ENCODE measurements around the gene PTH2R. TPM values are rescaled to one million over a fixed set of nuclear protein-coding genes. Genes with fewer than 3 reads are reported as not detected.
A peak's percentile ranks its signal among the peaks of the same experiment; 100 is the strongest.
"Not testable (repeated sequence)": the region's sequence is repeated elsewhere in the genome, so short reads cannot be mapped to it uniquely, and the experiment has no call there.

Gene PTH2R
- polyA plus RNA-seq, 2 donors, result not detected

GRCh38 chr2:208389940-208390339 is 16.7 kb upstream of the PTH2R start:
- WGBS, 2 donors, result 82 to 87% methylated on average over 3 of the region's 3 CpGs
- Histone ChIP-seq H3K9me3 (ENCODE audit: control insufficient read depth in 2 of 2, insufficient read depth in 1 of 2, low read depth in 1 of 2, low read length in 1 of 2) (no peaks in the 10 kb centered on the region), H3K36me3 (ENCODE audit: control insufficient read depth in 2 of 2, insufficient read depth in 2 of 2, low read length in 1 of 2) (no peaks in the 10 kb centered on the region), H3K4me1 (ENCODE audit: control insufficient read depth in 2 of 2, insufficient read depth in 2 of 2, low read length in 1 of 2) (no peaks in the 10 kb centered on the region), H3K27me3 (ENCODE audit: control insufficient read depth in 1 of 2, insufficient read depth in 2 of 2, low read length in 2 of 2) (no peaks in the 10 kb centered on the region), H3K27ac (ENCODE audit: low read depth in 2 of 2, low read length in 1 of 2) (no peak overlapping the region), H3K4me3 (ENCODE audit: low read depth in 1 of 2, low read length in 2 of 2) (no peak overlapping the region)

- no peaks in the 10 kb centered on the region for H3K9me3 ChIP-seq (ENCODE audit: control insufficient read depth in 2 of 2, insufficient read depth in 1 of 2, low read depth in 1 of 2, low read length in 1 of 2)
- WGBS, 2 donors, result 81 to 84% methylated on average over 3 of the region's 3 CpGs
- no peak overlapping the region for H3K27ac ChIP-seq (ENCODE audit: low read depth in 2 of 2, low read length in 1 of 2)
Measured at GRCh38 chr2:208392300-208392699, 14.3 kb upstream of the PTH2R start.

GRCh38 chr2:208396796-208397195 is 9.8 kb upstream of the PTH2R start:
- not testable (repeated sequence) for H3K4me1 ChIP-seq (ENCODE audit: control insufficient read depth in 2 of 2, insufficient read depth in 2 of 2, low read length in 1 of 2); H3K9me3 ChIP-seq (ENCODE audit: control insufficient read depth in 2 of 2, insufficient read depth in 1 of 2, low read depth in 1 of 2, low read length in 1 of 2); H3K4me3 ChIP-seq (ENCODE audit: low read depth in 1 of 2, low read length in 2 of 2); H3K36me3 ChIP-seq (ENCODE audit: control insufficient read depth in 2 of 2, insufficient read depth in 2 of 2, low read length in 1 of 2); H3K27ac ChIP-seq (ENCODE audit: low read depth in 2 of 2, low read length in 1 of 2); H3K27me3 ChIP-seq (ENCODE audit: control insufficient read depth in 1 of 2, insufficient read depth in 2 of 2, low read length in 2 of 2)
- 93 to 94% methylated on average over 4 of the region's 4 CpGs for WGBS, 2 donors

More at GRCh38 chr2:208392300-208392699, 14.3 kb upstream of the PTH2R start:
- no peaks in the 10 kb centered on the region for H3K4me1 ChIP-seq (ENCODE audit: control insufficient read depth in 2 of 2, insufficient read depth in 2 of 2, low read length in 1 of 2)
- no peaks in the 10 kb centered on the region for H3K27me3 ChIP-seq (ENCODE audit: control insufficient read depth in 1 of 2, insufficient read depth in 2 of 2, low read length in 2 of 2)
- no peak overlapping the region for H3K4me3 ChIP-seq (ENCODE audit: low read depth in 1 of 2, low read length in 2 of 2)
- H3K36me3 ChIP-seq (ENCODE audit: control insufficient read depth in 2 of 2, insufficient read depth in 2 of 2, low read length in 1 of 2), result no peaks in the 10 kb centered on the region

GRCh38 chr2:208399201-208399600 is 7.4 kb upstream of the PTH2R start:
- H3K4me1 ChIP-seq (ENCODE audit: control insufficient read depth in 2 of 2, insufficient read depth in 2 of 2, low read length in 1 of 2), result no peaks in the 10 kb centered on the region
- peaks cover 0 to 3% of the 10 kb centered on the region in 2 donors for H3K27me3 ChIP-seq (ENCODE audit: control insufficient read depth in 1 of 2, insufficient read depth in 2 of 2, low read length in 2 of 2)
- WGBS, 2 donors, result 38 to 41% methylated on average over 1 of the region's 1 CpG
- no peak overlapping the region for H3K27ac ChIP-seq (ENCODE audit: low read depth in 2 of 2, low read length in 1 of 2)
- no peaks in the 10 kb centered on the region for H3K36me3 ChIP-seq (ENCODE audit: control insufficient read depth in 2 of 2, insufficient read depth in 2 of 2, low read length in 1 of 2)
- no peak overlapping the region for H3K4me3 ChIP-seq (ENCODE audit: low read depth in 1 of 2, low read length in 2 of 2)
- no peaks in the 10 kb centered on the region for H3K9me3 ChIP-seq (ENCODE audit: control insufficient read depth in 2 of 2, insufficient read depth in 1 of 2, low read depth in 1 of 2, low read length in 1 of 2)

- Histone ChIP-seq H3K27ac (ENCODE audit: low read depth in 2 of 2, low read length in 1 of 2) (no peak overlapping the region), H3K4me3 (ENCODE audit: low read depth in 1 of 2, low read length in 2 of 2) (peak overlapping the region in 1 of 2 donors; percentile 26), H3K36me3 (ENCODE audit: control insufficient read depth in 2 of 2, insufficient read depth in 2 of 2, low read length in 1 of 2) (no peaks in the 10 kb centered on the region), H3K27me3 (ENCODE audit: control insufficient read depth in 1 of 2, insufficient read depth in 2 of 2, low read length in 2 of 2) (peaks cover 0 to 14% of the 10 kb centered on the region in 2 donors), H3K4me1 (ENCODE audit: control insufficient read depth in 2 of 2, insufficient read depth in 2 of 2, low read length in 1 of 2) (peaks cover 6 to 7% of the 10 kb centered on the region in 2 donors), H3K9me3 (ENCODE audit: control insufficient read depth in 2 of 2, insufficient read depth in 1 of 2, low read depth in 1 of 2, low read length in 1 of 2) (no peaks in the 10 kb centered on the region)
- WGBS, 2 donors, result 11 to 14% methylated on average over 9 of the region's 9 CpGs
Measured at GRCh38 chr2:208407667-208408066, 1.1 kb downstream of the PTH2R start.

GRCh38 chr2:208413931-208414330 is 7.3 kb downstream of the PTH2R start:
- 74 to 83% methylated on average over 2 of the region's 2 CpGs for WGBS, 2 donors
- H3K27me3 ChIP-seq (ENCODE audit: control insufficient read depth in 1 of 2, insufficient read depth in 2 of 2, low read length in 2 of 2), result no peaks in the 10 kb centered on the region
- no peaks in the 10 kb centered on the region for H3K9me3 ChIP-seq (ENCODE audit: control insufficient read depth in 2 of 2, insufficient read depth in 1 of 2, low read depth in 1 of 2, low read length in 1 of 2)
- no peaks in the 10 kb centered on the region for H3K4me1 ChIP-seq (ENCODE audit: control insufficient read depth in 2 of 2, insufficient read depth in 2 of 2, low read length in 1 of 2)
- no peak overlapping the region for H3K27ac ChIP-seq (ENCODE audit: low read depth in 2 of 2, low read length in 1 of 2)
- H3K36me3 ChIP-seq (ENCODE audit: control insufficient read depth in 2 of 2, insufficient read depth in 2 of 2, low read length in 1 of 2), result no peaks in the 10 kb centered on the region
- no peak overlapping the region for H3K4me3 ChIP-seq (ENCODE audit: low read depth in 1 of 2, low read length in 2 of 2)

- Histone ChIP-seq H3K27me3 (ENCODE audit: control insufficient read depth in 1 of 2, insufficient read depth in 2 of 2, low read length in 2 of 2) (no peaks in the 10 kb centered on the region), H3K27ac (ENCODE audit: low read depth in 2 of 2, low read length in 1 of 2) (no peak overlapping the region), H3K4me1 (ENCODE audit: control insufficient read depth in 2 of 2, insufficient read depth in 2 of 2, low read length in 1 of 2) (no peaks in the 10 kb centered on the region), H3K36me3 (ENCODE audit: control insufficient read depth in 2 of 2, insufficient read depth in 2 of 2, low read length in 1 of 2) (no peaks in the 10 kb centered on the region), H3K4me3 (ENCODE audit: low read depth in 1 of 2, low read length in 2 of 2) (no peak overlapping the region), H3K9me3 (ENCODE audit: control insufficient read depth in 2 of 2, insufficient read depth in 1 of 2, low read depth in 1 of 2, low read length in 1 of 2) (no peaks in the 10 kb centered on the region)
- WGBS, 2 donors, result 75 to 78% methylated on average over 4 of the region's 4 CpGs
Measured at GRCh38 chr2:208415255-208415654, 8.7 kb downstream of the PTH2R start.

GRCh38 chr2:208415897-208416296 is 9.3 kb downstream of the PTH2R start:
- H3K4me1 ChIP-seq (ENCODE audit: control insufficient read depth in 2 of 2, insufficient read depth in 2 of 2, low read length in 1 of 2), result no peaks in the 10 kb centered on the region
- H3K27me3 ChIP-seq (ENCODE audit: control insufficient read depth in 1 of 2, insufficient read depth in 2 of 2, low read length in 2 of 2), result no peaks in the 10 kb centered on the region
- H3K9me3 ChIP-seq (ENCODE audit: control insufficient read depth in 2 of 2, insufficient read depth in 1 of 2, low read depth in 1 of 2, low read length in 1 of 2), result no peaks in the 10 kb centered on the region
- H3K4me3 ChIP-seq (ENCODE audit: low read depth in 1 of 2, low read length in 2 of 2), result no peak overlapping the region
- 59 to 61% methylated on average over 2 of the region's 2 CpGs for WGBS, 2 donors
- H3K27ac ChIP-seq (ENCODE audit: low read depth in 2 of 2, low read length in 1 of 2), result no peak overlapping the region
- H3K36me3 ChIP-seq (ENCODE audit: control insufficient read depth in 2 of 2, insufficient read depth in 2 of 2, low read length in 1 of 2), result no peaks in the 10 kb centered on the region

- H3K27ac ChIP-seq (ENCODE audit: low read depth in 2 of 2, low read length in 1 of 2), result no peak overlapping the region
- H3K9me3 ChIP-seq (ENCODE audit: control insufficient read depth in 2 of 2, insufficient read depth in 1 of 2, low read depth in 1 of 2, low read length in 1 of 2), result no peaks in the 10 kb centered on the region
- 77 to 90% methylated on average over 5 of the region's 5 CpGs for WGBS, 2 donors
- no peaks in the 10 kb centered on the region for H3K36me3 ChIP-seq (ENCODE audit: control insufficient read depth in 2 of 2, insufficient read depth in 2 of 2, low read length in 1 of 2)
- H3K4me3 ChIP-seq (ENCODE audit: low read depth in 1 of 2, low read length in 2 of 2), result no peak overlapping the region
- H3K4me1 ChIP-seq (ENCODE audit: control insufficient read depth in 2 of 2, insufficient read depth in 2 of 2, low read length in 1 of 2), result no peaks in the 10 kb centered on the region
- H3K27me3 ChIP-seq (ENCODE audit: control insufficient read depth in 1 of 2, insufficient read depth in 2 of 2, low read length in 2 of 2), result no peaks in the 10 kb centered on the region
Measured at GRCh38 chr2:208426412-208427045, 19.9 kb downstream of the PTH2R start.

GRCh38 chr2:208437755-208438154 is 31.2 kb downstream of the PTH2R start:
- no peaks in the 10 kb centered on the region for H3K27me3 ChIP-seq (ENCODE audit: control insufficient read depth in 1 of 2, insufficient read depth in 2 of 2, low read length in 2 of 2)
- H3K4me1 ChIP-seq (ENCODE audit: control insufficient read depth in 2 of 2, insufficient read depth in 2 of 2, low read length in 1 of 2), result no peaks in the 10 kb centered on the region
- 56 to 62% methylated on average over 3 of the region's 3 CpGs for WGBS, 2 donors
- H3K4me3 ChIP-seq (ENCODE audit: low read depth in 1 of 2, low read length in 2 of 2), result no peak overlapping the region
- H3K9me3 ChIP-seq (ENCODE audit: control insufficient read depth in 2 of 2, insufficient read depth in 1 of 2, low read depth in 1 of 2, low read length in 1 of 2), result no peaks in the 10 kb centered on the region
- H3K27ac ChIP-seq (ENCODE audit: low read depth in 2 of 2, low read length in 1 of 2), result no peak overlapping the region
- no peaks in the 10 kb centered on the region for H3K36me3 ChIP-seq (ENCODE audit: control insufficient read depth in 2 of 2, insufficient read depth in 2 of 2, low read length in 1 of 2)
